ENCODE results near the gene TMEM158.
A peak's percentile ranks its signal among the peaks of the same experiment; 100 is the strongest.

Gene TMEM158

GRCh38 chr3:45226206-45226915 lies at the start of gene TMEM158:
TSS of gene TMEM158 (minus strand) at chr3:45226287. CDS start at chr3:45226027, 260 bp downstream.
- peak; percentile 36 to 45 for DNase-seq (ENCODE audit: low read depth in 2 of 2)

GRCh38 chr3:45275006-45275704 lies 49.1 kb upstream of the TMEM158 start:
- no peak for DNase-seq (ENCODE audit: low read depth in 2 of 2)

- DNase-seq (ENCODE audit: low read depth in 2 of 2) = no peak
Measured at GRCh38 chr3:45273681-45274515, 47.8 kb upstream of the TMEM158 start.

GRCh38 chr3:45272828-45273470 lies 46.9 kb upstream of the TMEM158 start:
- DNase-seq (ENCODE audit: low read depth in 2 of 2) = no peak

GRCh38 chr3:45272032-45272810 lies 46.1 kb upstream of the TMEM158 start:
- DNase-seq (ENCODE audit: low read depth in 2 of 2) = no peak

- DNase-seq (ENCODE audit: low read depth in 2 of 2) = no peak
Measured at GRCh38 chr3:45269952-45270351, 43.9 kb upstream of the TMEM158 start.

- DNase-seq (ENCODE audit: low read depth in 2 of 2) = no peak
Measured at GRCh38 chr3:45267097-45267496, 41.0 kb upstream of the TMEM158 start.

- no peak for DNase-seq (ENCODE audit: low read depth in 2 of 2)
Measured at GRCh38 chr3:45261333-45262110, 35.4 kb upstream of the TMEM158 start.

GRCh38 chr3:45259133-45259532 lies 33.0 kb upstream of the TMEM158 start:
- DNase-seq (ENCODE audit: low read depth in 2 of 2) = no peak

- DNase-seq (ENCODE audit: low read depth in 2 of 2) = no peak
Measured at GRCh38 chr3:45258317-45258716, 32.2 kb upstream of the TMEM158 start.

GRCh38 chr3:45253316-45253715 lies 27.2 kb upstream of the TMEM158 start:
- no peak for DNase-seq (ENCODE audit: low read depth in 2 of 2)

- no peak for DNase-seq (ENCODE audit: low read depth in 2 of 2)
Measured at GRCh38 chr3:45252826-45253225, 26.7 kb upstream of the TMEM158 start.

- no peak for DNase-seq (ENCODE audit: low read depth in 2 of 2)
Measured at GRCh38 chr3:45249391-45249790, 23.3 kb upstream of the TMEM158 start.

- DNase-seq (ENCODE audit: low read depth in 2 of 2) = no peak
Measured at GRCh38 chr3:45246241-45246640, 20.2 kb upstream of the TMEM158 start.

- DNase-seq (ENCODE audit: low read depth in 2 of 2) = no peak
Measured at GRCh38 chr3:45244356-45244755, 18.3 kb upstream of the TMEM158 start.

GRCh38 chr3:45241206-45241605 lies 15.1 kb upstream of the TMEM158 start:
- DNase-seq (ENCODE audit: low read depth in 2 of 2) = no peak

GRCh38 chr3:45240292-45240691 lies 14.2 kb upstream of the TMEM158 start:
- DNase-seq (ENCODE audit: low read depth in 2 of 2) = no peak

GRCh38 chr3:45239254-45239653 lies 13.2 kb upstream of the TMEM158 start:
- no peak for DNase-seq (ENCODE audit: low read depth in 2 of 2)

- no peak for DNase-seq (ENCODE audit: low read depth in 2 of 2)
Measured at GRCh38 chr3:45236964-45237363, 10.9 kb upstream of the TMEM158 start.

GRCh38 chr3:45235409-45235808 lies 9.3 kb upstream of the TMEM158 start:
- DNase-seq (ENCODE audit: low read depth in 2 of 2) = no peak
